Transverse colon (tissue), 4 donors: ENCODE data around the gene UACA.

Source experiments
- CTCF ChIP-seq, 5 experiments: fragments of 200-600 bp in 3 of 5; fragments of 450-650 bp in 2 of 5; sonication (generic) in 3 of 5; IDR thresholded peaks; 1 replicate in 2 of 5; 2 replicates in 3 of 5; pipeline ENCODE4 v1.5.1; 2016 to 2017; ENCODE audit warnings: antibody characterized with exemption in 5 of 5, inconsistent platforms in 3 of 5, mild to moderate bottlenecking in 2 of 5, moderate library complexity in 1 of 5
- POLR2AphosphoS5 ChIP-seq, 3 donors: sonication (generic); formaldehyde crosslinking; IDR thresholded peaks; one replicate each; pipeline ENCODE4 v1.6.1; 2016; ENCODE audit warnings: antibody characterized with exemption in 3 of 3

- TF ChIP-seq CTCF (IDR thresholded peaks at IDR 0.05) (no peak), POLR2AphosphoS5 (IDR thresholded peaks at IDR 0.05) (no peak)
Measured at GRCh38 chr15:70610541-70610940, 152.8 kb downstream of the UACA start.
